ENCODE measurements around the gene GLB1L3.
"Not testable (repeated sequence)": the region's sequence is repeated elsewhere in the genome, so short reads cannot be mapped to it uniquely, and the experiment has no call there.

GLB1L3 gene

DNA sequence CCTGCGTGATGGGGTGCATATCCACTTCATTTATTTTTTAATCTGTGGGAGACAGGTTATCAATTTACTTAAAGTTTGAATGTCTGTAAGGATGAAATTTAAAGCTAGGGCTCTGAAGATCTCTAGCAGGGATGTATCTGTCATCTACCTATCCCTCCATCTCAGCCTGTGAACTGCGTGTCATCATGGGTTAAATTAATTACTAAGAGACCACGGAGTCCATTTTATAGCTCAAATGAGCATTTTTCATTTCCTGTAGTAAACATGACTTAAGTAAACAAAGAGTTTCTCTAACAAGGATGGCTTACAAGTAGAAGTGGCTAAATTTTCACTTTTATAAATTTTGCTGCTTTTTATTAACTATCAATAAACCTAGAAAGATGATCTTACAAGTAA lies 2.9 kb upstream of the GLB1L3 start:
- H3K9me3 Mint-ChIP-seq = no peaks in the 10 kb centered on the region
- no peaks in the 10 kb centered on the region for H3K36me3 Mint-ChIP-seq
- no peak overlapping the region for H3K27ac Mint-ChIP-seq
- ATAC-seq (ENCODE audit: low read depth) (no peak), DNase-seq (ENCODE audit: low spot score in 2 of 2) (no peak)
- peaks cover 12% of the 10 kb centered on the region for H3K4me1 Mint-ChIP-seq
- H3K4me3 Mint-ChIP-seq = no peak overlapping the region
- peaks cover 30% of the 10 kb centered on the region for H3K27me3 Mint-ChIP-seq

DNA sequence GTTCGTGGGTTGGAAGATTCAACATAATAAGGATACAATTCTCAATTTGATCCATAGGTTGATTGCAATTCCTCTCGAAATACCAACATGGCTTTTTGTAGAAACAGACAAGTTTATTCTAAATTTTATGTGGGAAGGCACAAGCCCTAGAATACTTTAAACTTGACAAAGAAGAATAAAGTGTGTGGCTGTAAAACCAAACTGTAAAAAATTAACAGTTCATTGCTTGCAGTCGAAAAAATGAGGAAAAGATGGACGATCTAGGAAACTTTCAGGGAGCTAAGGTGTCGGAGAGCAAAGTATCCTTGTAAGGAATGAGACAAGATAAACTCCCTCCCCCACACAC lies 1.0 kb upstream of the GLB1L3 start:
- H3K36me3 Mint-ChIP-seq = no peaks in the 10 kb centered on the region
- DNase-seq (ENCODE audit: low spot score in 2 of 2) (no peak), ATAC-seq (ENCODE audit: low read depth) (no peak)
- H3K9me3 Mint-ChIP-seq = peaks cover 4% of the 10 kb centered on the region
- peaks cover 38% of the 10 kb centered on the region for H3K27me3 Mint-ChIP-seq
- H3K27ac Mint-ChIP-seq = no peak overlapping the region
- H3K4me1 Mint-ChIP-seq = peaks cover 12% of the 10 kb centered on the region
- H3K4me3 Mint-ChIP-seq = peak overlapping the region; percentile 57

- no peak for DNase-seq (ENCODE audit: low spot score in 2 of 2)
- no peak for ATAC-seq (ENCODE audit: low read depth)
- Mint-ChIP-seq H3K36me3 (no peaks in the 10 kb centered on the region), H3K9me3 (peaks cover 4% of the 10 kb centered on the region), H3K4me1 (peaks cover 12% of the 10 kb centered on the region), H3K27ac (no peak overlapping the region), H3K27me3 (peaks cover 34% of the 10 kb centered on the region), H3K4me3 (peak overlapping the region; percentile 57)
Observed at GRCh38 chr11:134276396-134277182, 410 bp downstream of the GLB1L3 start.

DNA sequence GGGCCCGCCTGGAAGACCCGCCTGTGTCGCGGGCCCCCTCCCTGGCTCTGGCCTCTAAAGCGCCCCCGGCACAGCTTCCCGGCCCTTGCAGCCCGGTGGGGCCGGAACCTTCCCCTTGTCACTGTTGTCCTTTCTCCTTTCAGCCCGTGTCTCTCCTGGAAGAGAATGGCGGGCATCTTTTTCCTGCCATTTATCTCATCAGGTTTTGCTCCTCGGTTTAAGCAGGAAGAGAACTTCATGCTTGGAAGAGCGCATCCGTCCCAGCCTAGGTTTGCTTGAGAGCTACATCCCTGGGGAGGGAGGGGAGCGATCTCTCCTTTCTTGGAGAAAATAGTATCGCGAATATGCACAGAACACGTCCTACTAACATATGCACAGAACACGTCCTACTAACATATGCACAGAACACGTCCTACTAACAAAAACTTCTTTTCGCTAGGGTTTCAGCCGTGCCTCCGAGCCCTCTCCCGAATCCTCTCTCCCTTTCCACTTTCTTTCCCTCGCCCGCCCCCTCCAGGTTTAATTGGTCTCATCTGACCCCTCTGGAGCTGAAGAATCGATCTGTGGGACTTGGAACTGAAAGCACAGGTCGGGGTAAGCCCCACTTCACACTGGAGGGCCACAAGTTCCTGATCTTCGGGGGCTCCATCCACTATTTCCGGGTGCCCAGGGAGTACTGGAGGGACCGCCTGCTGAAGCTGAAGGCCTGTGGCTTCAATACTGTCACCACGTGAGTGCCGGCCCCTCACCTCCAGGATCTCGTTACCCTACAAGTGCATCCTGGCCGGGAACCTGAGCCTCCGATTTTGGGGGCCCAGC lies 1.2 kb downstream of the GLB1L3 start:
- DNase-seq (ENCODE audit: low spot score in 2 of 2) (no peak), ATAC-seq (ENCODE audit: low read depth) (no peak)
- Mint-ChIP-seq H3K27ac (no peak overlapping the region), H3K4me3 (peak overlapping the region; percentile 79), H3K4me1 (peaks cover 12% of the 10 kb centered on the region), H3K36me3 (no peaks in the 10 kb centered on the region), H3K27me3 (peaks cover 32% of the 10 kb centered on the region), H3K9me3 (peaks cover 4% of the 10 kb centered on the region)

GRCh38 chr11:134278356-134278755 lies 2.2 kb downstream of the GLB1L3 start:
- no peak for DNase-seq (ENCODE audit: low spot score in 2 of 2)
- no peak overlapping the region for H3K27ac Mint-ChIP-seq
- no peaks in the 10 kb centered on the region for H3K36me3 Mint-ChIP-seq
- ATAC-seq (ENCODE audit: low read depth) = no peak
- H3K27me3 Mint-ChIP-seq = peaks cover 32% of the 10 kb centered on the region
- H3K9me3 Mint-ChIP-seq = peaks cover 4% of the 10 kb centered on the region
- H3K4me3 Mint-ChIP-seq = no peak overlapping the region
- H3K4me1 Mint-ChIP-seq = peaks cover 10% of the 10 kb centered on the region

DNA sequence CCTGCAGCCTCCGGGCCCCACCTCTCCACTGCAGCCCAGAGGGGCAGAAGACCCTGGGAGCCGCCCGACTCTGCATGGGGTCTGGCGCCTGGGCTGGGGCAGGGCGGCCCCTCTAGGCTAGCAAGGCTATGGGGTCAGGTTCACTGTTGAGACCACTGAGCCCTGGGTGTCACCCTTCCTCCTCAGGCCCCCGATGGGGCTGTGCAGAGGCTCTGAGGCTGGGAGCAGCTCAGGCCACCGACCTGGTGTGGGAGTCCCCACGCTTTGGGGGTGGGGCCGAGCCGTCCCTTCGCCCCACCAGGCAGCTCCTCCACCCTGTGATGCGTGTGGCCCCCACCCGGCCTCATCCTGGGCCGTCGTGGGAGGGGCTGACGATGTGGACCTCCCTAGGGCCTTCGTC lies 5.5 kb downstream of the GLB1L3 start:
- H3K4me1 Mint-ChIP-seq; H3K4me3 Mint-ChIP-seq; H3K36me3 Mint-ChIP-seq; DNase-seq (ENCODE audit: low spot score in 2 of 2); H3K27ac Mint-ChIP-seq; ATAC-seq (ENCODE audit: low read depth); H3K9me3 Mint-ChIP-seq: not testable (repeated sequence)
- peaks cover 23% of the 10 kb centered on the region for H3K27me3 Mint-ChIP-seq

DNA sequence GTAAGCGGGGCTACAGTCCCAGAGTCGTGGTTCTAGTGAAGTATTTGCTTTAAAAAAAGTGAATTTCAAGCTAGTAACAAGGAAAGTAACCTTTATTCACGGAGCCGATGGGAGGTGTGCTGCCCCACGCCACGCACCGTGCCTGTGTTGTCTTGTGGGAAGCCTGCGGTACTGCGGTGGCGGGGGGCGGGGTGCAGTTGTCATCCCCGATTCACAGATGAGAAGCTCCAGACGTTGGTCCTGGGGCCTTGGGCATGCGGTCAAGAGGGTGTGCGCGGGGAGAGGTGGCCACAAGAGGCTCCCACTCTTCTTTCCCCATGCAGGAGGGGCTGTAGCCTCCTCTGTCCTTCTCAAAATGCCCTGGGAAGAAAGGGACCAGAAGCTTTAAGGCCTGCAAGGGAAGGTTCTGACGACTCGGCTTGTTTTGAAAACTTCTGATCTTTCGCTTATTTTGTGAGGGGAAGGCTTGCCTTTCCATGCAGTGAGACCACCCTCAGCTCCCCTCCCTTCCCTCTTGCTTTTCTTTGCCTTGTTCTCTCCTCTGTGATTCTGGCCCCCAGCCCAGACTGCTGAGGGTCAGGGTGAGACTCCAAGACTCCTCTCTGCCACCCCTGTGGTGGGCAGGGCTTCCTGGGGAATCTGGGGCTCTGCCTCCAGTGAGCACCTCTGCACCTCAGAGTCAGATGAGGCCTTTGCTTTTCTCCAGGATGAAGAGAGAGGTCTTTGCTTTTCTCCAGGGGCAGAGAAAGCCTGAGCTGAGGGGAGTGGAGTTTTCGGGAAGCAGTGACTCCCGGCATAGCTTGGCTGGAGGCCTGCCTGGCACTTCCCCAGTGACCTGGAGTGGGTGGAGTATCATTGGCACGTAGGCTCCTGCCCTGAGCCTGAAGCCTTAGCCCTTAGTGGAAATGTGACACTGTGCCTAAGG lies 6.2 kb downstream of the GLB1L3 start:
- no peak for DNase-seq (ENCODE audit: low spot score in 2 of 2)
- no peaks in the 10 kb centered on the region for H3K36me3 Mint-ChIP-seq

DNA sequence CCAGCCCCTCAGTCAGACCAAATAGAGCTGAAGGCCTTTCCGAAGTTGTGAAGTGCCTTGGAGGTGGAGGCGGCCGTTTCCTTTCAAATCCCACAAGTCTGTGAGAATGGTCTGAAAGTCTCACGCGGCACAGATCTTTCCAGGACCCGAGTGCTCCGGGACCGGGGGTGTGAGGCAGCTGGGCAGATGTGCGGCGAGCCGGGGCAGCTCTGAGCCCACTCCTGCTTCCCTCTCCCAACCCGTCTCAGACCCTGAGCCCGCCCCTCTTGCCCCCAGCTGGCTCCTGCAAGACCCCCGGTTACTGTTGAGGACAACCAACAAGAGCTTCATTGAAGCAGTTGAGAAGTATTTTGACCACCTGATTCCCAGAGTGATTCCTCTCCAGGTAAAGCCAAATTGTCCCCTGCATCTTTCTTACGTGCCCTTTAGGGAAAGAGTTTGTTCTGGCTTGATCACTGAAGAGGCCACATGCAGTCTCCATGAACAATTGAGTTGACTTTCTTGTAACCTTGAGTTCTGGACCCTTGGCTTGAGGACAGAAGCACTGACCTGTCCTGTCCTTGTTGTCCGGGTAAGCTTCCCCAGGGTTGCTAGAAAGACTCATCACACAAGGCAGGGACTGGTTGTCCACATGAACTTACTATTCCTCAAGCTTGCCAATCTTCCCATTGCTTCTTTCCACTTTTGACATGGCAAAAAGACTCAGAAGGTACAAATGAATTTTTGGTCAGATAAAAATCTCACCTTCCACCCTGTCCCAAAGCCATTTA lies 7.5 kb downstream of the GLB1L3 start:
- peaks cover 20% of the 10 kb centered on the region for H3K27me3 Mint-ChIP-seq
- no peaks in the 10 kb centered on the region for H3K36me3 Mint-ChIP-seq
- DNase-seq (ENCODE audit: low spot score in 2 of 2) (no peak), ATAC-seq (ENCODE audit: low read depth) (no peak)
- no peak overlapping the region for H3K4me3 Mint-ChIP-seq
- no peak overlapping the region for H3K27ac Mint-ChIP-seq
- no peaks in the 10 kb centered on the region for H3K4me1 Mint-ChIP-seq
- H3K9me3 Mint-ChIP-seq = peaks cover 2% of the 10 kb centered on the region

More for the DNA sequence above, 6.2 kb downstream of the GLB1L3 start:
- no peak overlapping the region for H3K27ac Mint-ChIP-seq
- H3K4me3 Mint-ChIP-seq = no peak overlapping the region
- H3K27me3 Mint-ChIP-seq = peaks cover 20% of the 10 kb centered on the region
- no peaks in the 10 kb centered on the region for H3K4me1 Mint-ChIP-seq
- peaks cover 4% of the 10 kb centered on the region for H3K9me3 Mint-ChIP-seq
- no peak for ATAC-seq (ENCODE audit: low read depth)

GRCh38 chr11:134284349-134284748 lies 8.2 kb downstream of the GLB1L3 start:
- not testable (repeated sequence) for H3K4me3 Mint-ChIP-seq; H3K4me1 Mint-ChIP-seq; H3K36me3 Mint-ChIP-seq; ATAC-seq (ENCODE audit: low read depth); H3K9me3 Mint-ChIP-seq; DNase-seq (ENCODE audit: low spot score in 2 of 2); H3K27ac Mint-ChIP-seq
- H3K27me3 Mint-ChIP-seq = peaks cover 17% of the 10 kb centered on the region

DNA sequence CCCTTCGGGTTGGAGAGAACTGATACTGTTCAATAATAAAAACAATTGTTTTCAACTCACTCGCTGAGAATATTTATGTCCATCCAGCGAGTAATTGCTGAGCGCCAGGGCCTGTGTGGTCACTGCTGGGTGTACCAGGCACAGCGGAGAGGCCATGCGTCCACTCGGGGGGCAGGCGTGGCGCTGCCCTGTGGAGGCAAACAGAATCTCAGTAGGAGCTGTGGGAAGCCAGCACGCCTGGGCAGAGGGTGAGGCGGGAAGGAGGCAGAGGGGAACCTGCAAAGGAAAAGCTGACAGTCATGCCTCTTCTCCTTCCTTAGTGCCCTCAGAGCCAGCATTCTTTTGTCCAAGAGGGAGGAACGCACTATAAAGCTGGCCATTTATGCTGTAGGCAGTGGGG lies 11.4 kb downstream of the GLB1L3 start:
- Mint-ChIP-seq H3K9me3 (no peaks in the 10 kb centered on the region), H3K27ac (no peak overlapping the region), H3K27me3 (peaks cover 9% of the 10 kb centered on the region), H3K4me3 (no peak overlapping the region), H3K4me1 (no peaks in the 10 kb centered on the region), H3K36me3 (no peaks in the 10 kb centered on the region)
- DNase-seq (ENCODE audit: low spot score in 2 of 2) (no peak), ATAC-seq (ENCODE audit: low read depth) (no peak)

DNA sequence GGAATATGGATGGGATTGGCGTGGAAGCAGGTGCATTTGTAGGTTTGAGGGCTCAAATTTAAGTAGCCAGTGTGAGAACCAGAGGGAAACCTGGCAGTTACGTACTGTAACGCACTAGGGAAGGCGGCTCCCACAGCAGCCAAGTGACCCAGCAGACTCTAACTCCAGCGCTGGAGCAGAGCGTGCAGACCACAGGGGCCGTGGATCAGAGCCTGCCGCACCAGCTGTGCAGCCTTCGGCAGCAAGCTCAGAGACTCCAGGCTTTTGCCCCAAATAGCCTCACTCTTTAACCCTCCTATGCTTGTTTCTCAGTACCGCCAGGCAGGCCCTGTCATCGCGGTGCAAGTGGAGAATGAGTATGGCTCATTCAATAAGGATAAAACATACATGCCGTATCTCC lies 12.3 kb downstream of the GLB1L3 start:
- no peaks in the 10 kb centered on the region for H3K9me3 Mint-ChIP-seq
- no peak overlapping the region for H3K27ac Mint-ChIP-seq
- no peak for ATAC-seq (ENCODE audit: low read depth)
- no peak for DNase-seq (ENCODE audit: low spot score in 2 of 2)
- H3K4me1 Mint-ChIP-seq = no peaks in the 10 kb centered on the region
- H3K36me3 Mint-ChIP-seq = no peaks in the 10 kb centered on the region
- H3K27me3 Mint-ChIP-seq = peaks cover 11% of the 10 kb centered on the region
- no peak overlapping the region for H3K4me3 Mint-ChIP-seq

- no peak overlapping the region for H3K4me3 Mint-ChIP-seq
- H3K27me3 Mint-ChIP-seq = peaks cover 10% of the 10 kb centered on the region
- H3K27ac Mint-ChIP-seq = no peak overlapping the region
Observed at GRCh38 chr11:134289167-134289566, 13.0 kb downstream of the GLB1L3 start.

GRCh38 chr11:134289789-134290188 lies 13.6 kb downstream of the GLB1L3 start:
- Mint-ChIP-seq H3K27me3 (peaks cover 14% of the 10 kb centered on the region), H3K4me1 (no peaks in the 10 kb centered on the region), H3K4me3 (no peak overlapping the region), H3K27ac (no peak overlapping the region), H3K36me3 (no peaks in the 10 kb centered on the region), H3K9me3 (no peaks in the 10 kb centered on the region)
- ATAC-seq (ENCODE audit: low read depth) (no peak), DNase-seq (ENCODE audit: low spot score in 2 of 2) (no peak)

More at GRCh38 chr11:134289167-134289566, 13.0 kb downstream of the GLB1L3 start:
- ATAC-seq (ENCODE audit: low read depth) = no peak
- no peaks in the 10 kb centered on the region for H3K9me3 Mint-ChIP-seq
- DNase-seq (ENCODE audit: low spot score in 2 of 2) = no peak
- H3K4me1 Mint-ChIP-seq = no peaks in the 10 kb centered on the region
- H3K36me3 Mint-ChIP-seq = no peaks in the 10 kb centered on the region

All from memory B cell (primary cell).